Heart right ventricle (tissue), 16 donors: ENCODE results near the gene MSTN. TPM values are rescaled to one million over a fixed set of nuclear protein-coding genes. Genes with fewer than 3 reads are reported as not detected.
A peak's percentile ranks its signal among the peaks of the same experiment; 100 is the strongest.

Experiments
- ATAC-seq, 8 donors: fragments of 200-7000 bp; cut with Tn5 transposase; one replicate each; pipeline ENCODE4 v1.9.1; 2020; ENCODE audit warnings: mild to moderate bottlenecking in 8 of 8, moderate library complexity in 8 of 8, moderate number of reproducible peaks in 1 of 8
- DNase-seq, 2 donors: peaks; one replicate each; pipeline ENCODE4 v3.0.0-alpha.2; 2020
- H3K27ac ChIP-seq, 10 donors: fragments of 200-600 bp; sonication (generic) in 2 of 10; one replicate each; pipeline versions ENCODE4 v1.5.0 to v1.8.0; 2020 to 2022; ENCODE audit warnings: mild to moderate bottlenecking in 3 of 10
- H3K27me3 ChIP-seq, 7 donors: fragments of 200-600 bp; one replicate each; pipeline ENCODE4 v1.8.0; 2021 to 2022; ENCODE audit warnings: mild to moderate bottlenecking in 2 of 7
- H3K36me3 ChIP-seq, 9 donors: fragments of 200-600 bp; sonication (generic) in 1 of 9; one replicate each; pipeline versions ENCODE4 v1.5.0 to v1.8.0; 2020 to 2022; ENCODE audit warnings: mild to moderate bottlenecking in 2 of 9
- H3K4me1 ChIP-seq, 9 donors: fragments of 200-600 bp; sonication (generic) in 1 of 9; one replicate each; pipeline versions ENCODE4 v1.5.0 to v1.8.0; 2020 to 2022; ENCODE audit warnings: mild to moderate bottlenecking in 4 of 9
- H3K4me3 ChIP-seq, 10 donors: fragments of 200-600 bp; sonication (generic) in 2 of 10; one replicate each; pipeline versions ENCODE4 v1.5.0 to v1.8.0; 2020 to 2022; ENCODE audit warnings: mild to moderate bottlenecking in 7 of 10, moderate library complexity in 2 of 10
- H3K9me3 ChIP-seq, 11 donors: fragments of 200-600 bp in 10 of 11; sonication (generic) in 2 of 11; one replicate each; pipeline versions ENCODE4 v1.5.0 to v1.8.0; 2013 to 2022; ENCODE audit warnings: mild to moderate bottlenecking in 2 of 11, control low read depth in 1 of 11, moderate library complexity in 1 of 11
- CTCF ChIP-seq, 9 donors: fragments of 200-600 bp; sonication (generic) in 2 of 9; IDR thresholded peaks; one replicate each; pipeline versions ENCODE4 v1.5.0 to v1.8.0; 2021 to 2022; ENCODE audit warnings: antibody characterized with exemption in 9 of 9, mild to moderate bottlenecking in 5 of 9, moderate library complexity in 1 of 9
- WGBS, 2 donors: extraction: QIAGEN DNeasy Blood & Tissue Kit; methylation state at CpG; one replicate each; pipeline ENCODE4 v1.1.7; 2013; ENCODE audit warnings: inconsistent platforms in 1 of 2; 5-methylcytosine and 5-hydroxymethylcytosine counted together
- intact Hi-C, 10 donors: fragments of 100-400 bp; cut with DNase I; formaldehyde crosslinking; loops; one replicate each; pipeline versions ENCODE4 v1.11.1 to v1.14.2; 2022
- long read RNA-seq, 3 donors: library from polyadenylated mRNA; unstranded; transcript quantifications; one replicate each; pipeline ENCODE4 v2.0.0, GENCODE V29; 2020 to 2021
- polyA plus RNA-seq, 2 donors: library from polyadenylated mRNA; stranded (reverse); fragments of 200-250 nt; gene quantifications; one replicate each; pipeline ENCODE4 v1.2.3, GENCODE V29; 2013
- total RNA-seq, 10 donors: library from RNA; stranded (reverse); fragmentation: NEBNext Ultra II Directional in 3 of 10; extraction: Animal tissue kit (Norgen Biotek cat#: 25700) in 3 of 10; gene quantifications; one replicate each; pipeline versions ENCODE4 v1.2.1 to v1.2.4, GENCODE V29; 2021 to 2023
- donor health status: Arrhythmogenic right ventricular cardiomyopathy.
- donor health status: ischemic (EF 13 %, LVEDD 7.1; RV severe dilation, severe dysfunction).
- donor health status: healthy with polysubstance abuse.
- donor health status: DM: no; HTN: yes; CAD: no.
- donor health status: DM: no; HTN: no; CAD: no.
- donor health status: ischemic (EF 25% LVEDD 6.9; RV normal size, moderate dysfunction).
- donor health status: ischemic (EF 25% LVEDD 5.7; RV mildly dilated, moderate dysfunction).
- donor health status: healthy.
- donor health status: DM: yes; HTN: yes; CAD: no.
- donor health status: Ischemic cardiomyopathy.
- donor health status: ischemic (EF 35%, LVEDD 5.7; RV mildly dilated, moderate dysfunction).
- donor health status: nonischemic (EF 11% LVEDD 7.7; RV severe dilation, severe dysfunction).
- donor health status: DM: yes; HTN: yes; CAD: no.
- donor health status: PGD.
- donor health status: ischemic (EF 29% LVEDD 5.4; RV normal size, mild dysfunction).
- donor health status: nonischemic (EF 23%, LVEDD 6.1; RV moderate dilation, normal function).

Gene MSTN
- total RNA-seq (under 1 TPM in 7 of 10 donors, not detected in 3; 0.10 to 0.71 (median 0.21) TPM), polyA plus RNA-seq (under 1 TPM; 0.04 to 0.29 TPM)
- long read RNA-seq, donor 1, result 0 reads
- long read RNA-seq, donor 2, result 0 reads
- long read RNA-seq, donor 3, result 0 reads

- Histone ChIP-seq H3K36me3 (no peaks in the 10 kb centered on the region), H3K27me3 (no peaks in the 10 kb centered on the region), H3K4me1 (peaks cover 0 to 7% (median 0%) of the 10 kb centered on the region in 9 donors), H3K9me3 (no peaks in the 10 kb centered on the region), H3K4me3 (peak within 1 kb of the TSS in 2 of 10 donors; percentile 8 to 11), H3K27ac (no peak within 1 kb of the TSS)
- WGBS, 2 donors, result 72 to 78% methylated on average over 2 of the region's 2 CpGs
- TF ChIP-seq CTCF (IDR thresholded peaks at IDR 0.05), result no peak
- intact Hi-C loops, result loop anchor here in 2 of 10 donors (10.0 kb wide), 1 partner anchor 268 kb away; no protein-coding TSS in a partner anchor
- DNase-seq (no peak), ATAC-seq (no peak)
These were observed at the start of gene MSTN for GRCh38 chr2:190062601-190063000. MSTN (minus strand) TSS chr2:190062729; CDS start chr2:190062596, 133 bp downstream.

GRCh38 chr2:190111166-190111565 is 48.6 kb upstream of the MSTN start:
- Histone ChIP-seq H3K36me3 (no peaks in the 10 kb centered on the region), H3K4me1 (no peaks in the 10 kb centered on the region), H3K27me3 (peaks cover 0 to 3% (median 0%) of the 10 kb centered on the region in 7 donors), H3K9me3 (no peaks in the 10 kb centered on the region), H3K27ac (no peak overlapping the region), H3K4me3 (no peak overlapping the region)
- no peak for DNase-seq
- intact Hi-C loops, result no loop called here
- TF ChIP-seq CTCF (IDR thresholded peaks at IDR 0.05), result no peak
- ATAC-seq, result no peak
- WGBS, 2 donors, result 65 to 83% methylated on average over 1 of the region's 1 CpG

- intact Hi-C loops, result no loop called here
- ATAC-seq (no peak), DNase-seq (no peak)
- no peaks in the 10 kb centered on the region for H3K36me3 ChIP-seq
- H3K27ac ChIP-seq, result no peak overlapping the region
- no peak overlapping the region for H3K4me3 ChIP-seq
- peaks cover 0 to 3% (median 0%) of the 10 kb centered on the region in 7 donors for H3K27me3 ChIP-seq
- TF ChIP-seq CTCF (IDR thresholded peaks at IDR 0.05), result no peak
- no peaks in the 10 kb centered on the region for H3K9me3 ChIP-seq
- WGBS, 2 donors, result 95 to 96% methylated on average over 7 of the region's 7 CpGs
- no peaks in the 10 kb centered on the region for H3K4me1 ChIP-seq
These were observed 48.2 kb upstream of the MSTN start for GRCh38 chr2:190110699-190111098.

GRCh38 chr2:190110131-190110530 is 47.6 kb upstream of the MSTN start:
- ATAC-seq, result no peak
- no peak overlapping the region for H3K27ac ChIP-seq

More at GRCh38 chr2:190110131-190110530, 47.6 kb upstream of the MSTN start:
- H3K4me1 ChIP-seq, result no peaks in the 10 kb centered on the region
- H3K27me3 ChIP-seq, result peaks cover 0 to 3% (median 0%) of the 10 kb centered on the region in 7 donors
- WGBS, 2 donors, result 88 to 91% methylated on average over 2 of the region's 2 CpGs
- intact Hi-C loops, result no loop called here
- no peak for DNase-seq
- no peaks in the 10 kb centered on the region for H3K9me3 ChIP-seq
- no peak overlapping the region for H3K4me3 ChIP-seq
- TF ChIP-seq CTCF (IDR thresholded peaks at IDR 0.05), result no peak
- H3K36me3 ChIP-seq, result no peaks in the 10 kb centered on the region
